ENCODE data around the gene FECH.

The FECH gene

DNA sequence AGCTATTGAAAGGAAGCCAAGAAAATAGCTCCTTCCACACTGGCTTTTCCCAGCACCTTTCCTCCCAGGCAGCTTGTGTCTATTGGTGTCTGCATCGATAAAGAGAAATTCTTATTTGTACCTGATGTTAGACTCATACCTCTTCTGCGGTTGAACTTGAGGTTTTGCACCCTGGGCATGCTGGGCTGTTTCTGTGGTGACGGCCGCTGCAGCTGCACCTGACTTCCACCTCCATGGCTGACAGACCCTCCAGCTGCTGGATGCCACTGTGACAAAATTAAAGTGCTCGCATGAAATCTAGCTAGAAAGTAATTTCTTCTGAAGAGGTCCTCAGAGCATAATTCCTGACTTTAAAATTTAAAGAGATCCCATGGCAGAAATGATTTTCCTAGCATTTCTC, 6.6 kb downstream of the FECH start:
- DNase-seq, result no peak

DNA sequence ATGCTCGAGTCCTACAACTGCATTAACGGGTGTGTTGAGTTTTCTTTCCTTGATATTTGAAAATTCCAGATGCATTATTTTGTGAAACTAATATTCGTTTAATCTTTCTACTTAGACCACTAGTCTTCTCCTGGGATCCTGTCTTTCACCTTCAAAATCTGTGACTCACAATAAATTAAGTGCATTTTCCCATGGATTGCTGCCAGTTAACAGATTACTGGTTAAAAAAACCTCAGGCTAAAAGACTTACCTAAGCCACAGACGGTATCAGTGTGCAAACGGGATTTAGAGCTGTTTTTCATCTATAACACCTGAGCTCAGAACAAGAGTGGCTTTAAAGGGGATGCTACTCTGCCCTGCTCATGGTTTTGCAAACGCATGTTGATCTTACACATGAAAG, 10.2 kb downstream of the FECH start:
- DNase-seq, result no peak

DNA sequence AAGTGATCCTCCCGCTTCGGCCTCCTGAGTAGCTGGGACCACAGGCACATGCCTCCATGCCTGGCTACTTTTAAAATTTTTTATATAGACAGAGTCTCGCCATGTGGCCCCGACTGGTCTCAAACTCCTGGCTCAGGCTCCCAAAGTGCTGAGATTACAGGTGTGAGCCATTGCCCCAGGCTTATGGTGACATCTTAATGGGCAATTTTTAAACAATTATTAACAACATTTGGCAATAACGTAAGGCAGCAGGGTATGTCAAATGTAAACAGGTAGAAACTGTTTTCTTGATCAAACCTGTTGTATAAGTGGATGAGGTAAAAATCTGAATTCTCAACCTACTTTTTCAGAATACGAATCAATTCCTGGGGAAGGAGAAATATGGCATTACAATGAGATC, 11.0 kb downstream of the FECH start:
- no peak for DNase-seq

DNA sequence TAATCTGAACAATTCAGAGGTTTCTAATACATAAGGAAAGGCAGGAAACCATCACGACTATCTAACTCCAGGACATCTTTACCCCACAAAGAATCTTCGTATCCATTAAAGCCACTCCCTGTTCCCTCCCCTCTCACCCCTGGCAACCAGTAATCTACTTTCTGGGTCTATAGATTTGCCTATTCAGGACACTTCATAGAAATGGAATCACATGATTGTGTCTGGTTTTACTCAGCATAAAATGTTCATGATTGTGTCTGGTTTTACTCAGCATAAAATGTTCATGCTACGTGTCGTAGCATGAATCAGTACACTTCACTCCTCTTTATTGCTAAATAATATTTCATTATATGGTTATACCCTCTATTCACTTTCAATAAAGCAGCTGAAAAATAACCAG, 11.6 kb downstream of the FECH start:
- no peak for DNase-seq

DNA sequence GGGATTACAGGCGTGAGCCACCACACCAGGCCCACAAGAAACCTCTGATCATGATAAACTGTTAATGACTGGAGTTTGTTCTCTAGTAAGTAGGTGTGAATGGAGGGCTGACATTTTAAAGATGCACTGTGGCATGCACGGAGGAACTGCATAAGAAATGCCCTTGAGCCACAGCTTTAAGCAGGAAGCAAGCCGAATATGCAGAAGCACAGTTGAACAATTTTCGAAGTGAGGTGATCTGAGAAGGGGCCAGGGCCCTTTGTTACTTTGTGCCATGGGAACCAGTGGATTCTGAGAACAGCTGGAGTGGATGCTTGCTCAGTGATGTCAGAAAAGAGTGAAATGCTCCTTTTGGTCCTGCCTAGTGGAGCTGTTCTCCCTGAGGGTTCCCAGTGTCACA, 16.3 kb downstream of the FECH start:
- DNase-seq, result no peak

DNA sequence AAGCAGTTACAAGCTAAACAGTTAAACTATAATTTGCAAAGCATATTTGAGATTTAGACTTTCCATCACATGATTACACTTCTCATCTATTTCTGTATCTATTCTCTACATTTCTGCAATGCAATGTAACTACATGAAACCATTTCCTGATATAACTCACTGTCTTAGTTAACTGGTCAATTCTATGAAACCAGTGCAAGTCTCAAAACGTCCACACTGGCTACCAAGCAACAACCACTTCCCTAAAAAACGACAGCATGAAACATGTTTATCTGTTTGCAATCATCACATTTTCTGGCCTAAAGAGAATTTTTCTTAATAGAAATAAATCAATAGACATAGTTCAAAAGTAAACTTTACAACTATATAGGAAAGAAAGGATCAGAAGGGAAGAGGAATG, 17.4 kb downstream of the FECH start:
- DNase-seq, result no peak

DNA sequence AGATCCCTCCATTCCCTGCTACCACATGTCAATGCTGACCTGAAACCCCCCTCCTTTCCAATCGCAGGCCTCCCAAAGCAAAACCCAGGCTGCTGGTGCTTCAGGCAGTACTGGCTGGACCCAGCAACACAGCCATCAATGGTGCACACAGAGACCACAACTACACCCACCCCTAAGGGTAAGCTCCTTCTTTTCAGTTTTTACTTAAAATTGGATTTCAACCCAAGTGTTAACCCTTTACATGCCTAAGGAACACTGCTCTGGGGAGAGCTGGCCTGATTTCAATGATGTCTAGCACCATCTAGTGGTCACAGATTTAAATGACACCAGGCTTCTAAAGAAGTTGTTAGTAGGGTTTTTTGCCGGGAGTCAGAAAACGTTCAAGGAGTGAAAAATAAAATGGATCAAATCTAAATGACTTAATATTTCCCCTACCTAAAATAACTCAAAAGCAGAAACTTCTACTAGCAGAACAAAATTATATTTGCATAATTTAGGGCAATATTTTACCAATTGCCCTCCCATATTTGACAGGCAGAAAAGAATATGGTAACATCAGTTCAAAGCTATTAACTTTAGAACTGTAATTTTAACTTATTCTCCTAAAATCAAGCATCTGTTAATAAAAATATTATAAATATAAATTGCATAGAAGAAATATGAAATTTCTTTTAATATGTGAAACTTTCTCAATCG, 24.6 kb downstream of the FECH start:
- DNase-seq, result no peak

DNA sequence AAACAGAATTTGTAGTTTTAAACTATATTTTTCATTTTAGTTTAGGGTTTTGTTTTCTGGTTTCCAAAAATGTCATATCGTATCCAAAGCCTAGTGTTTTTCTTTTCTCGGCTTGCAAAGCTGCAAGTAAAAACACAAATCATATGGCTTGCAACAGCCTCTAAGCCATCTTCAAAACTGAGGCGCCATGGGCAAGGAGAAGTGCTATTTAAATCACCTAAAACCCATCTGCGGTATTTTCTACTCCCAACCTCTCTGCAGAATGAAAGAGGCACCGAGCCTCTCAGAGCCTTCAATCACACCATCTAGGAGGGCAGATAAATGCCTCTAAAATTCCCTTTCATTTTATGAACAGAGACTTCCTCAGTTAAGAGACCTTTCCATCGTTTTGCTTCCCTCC, 25.2 kb downstream of the FECH start:
- DNase-seq, result no peak

DNA sequence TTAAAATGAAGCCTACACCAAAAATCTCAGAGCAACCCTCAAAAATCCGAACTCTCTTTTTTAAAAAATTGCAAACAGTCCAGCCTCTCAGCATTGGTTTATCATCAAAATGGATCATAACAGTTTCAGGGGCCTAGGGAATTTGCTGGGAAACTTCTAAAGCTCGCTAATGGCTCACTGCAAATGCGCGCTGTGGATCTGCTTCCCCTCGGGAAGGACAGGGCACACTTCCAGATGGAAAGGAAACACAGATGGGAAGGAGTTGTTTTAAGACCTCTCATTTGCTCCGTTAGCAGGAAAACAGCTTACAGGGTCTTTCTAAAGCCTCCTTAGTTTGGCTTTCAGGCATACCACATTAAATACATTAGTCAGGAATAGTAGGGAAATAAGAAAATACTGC, 27.2 kb downstream of the FECH start:
- DNase-seq, result no peak

DNA sequence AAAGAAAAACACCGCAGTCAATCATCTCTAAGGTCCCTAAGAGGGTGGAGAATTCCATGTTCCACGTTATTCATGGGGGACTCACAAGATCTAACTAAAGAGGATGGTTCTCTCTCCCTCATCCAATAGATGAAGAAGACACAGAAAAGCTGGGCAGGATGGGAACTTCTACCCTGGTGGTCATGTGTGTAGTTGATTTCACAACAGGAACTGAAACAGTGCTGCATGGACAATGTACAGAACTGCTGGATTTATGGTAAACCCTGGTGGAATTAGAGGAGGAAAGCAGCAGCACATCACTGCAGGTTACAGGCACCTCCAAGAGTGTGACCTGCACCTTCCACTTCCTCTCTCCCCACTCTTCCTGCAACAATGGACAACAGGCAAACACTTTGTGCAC, 31.4 kb downstream of the FECH start:
- DNase-seq, result no peak

DNA sequence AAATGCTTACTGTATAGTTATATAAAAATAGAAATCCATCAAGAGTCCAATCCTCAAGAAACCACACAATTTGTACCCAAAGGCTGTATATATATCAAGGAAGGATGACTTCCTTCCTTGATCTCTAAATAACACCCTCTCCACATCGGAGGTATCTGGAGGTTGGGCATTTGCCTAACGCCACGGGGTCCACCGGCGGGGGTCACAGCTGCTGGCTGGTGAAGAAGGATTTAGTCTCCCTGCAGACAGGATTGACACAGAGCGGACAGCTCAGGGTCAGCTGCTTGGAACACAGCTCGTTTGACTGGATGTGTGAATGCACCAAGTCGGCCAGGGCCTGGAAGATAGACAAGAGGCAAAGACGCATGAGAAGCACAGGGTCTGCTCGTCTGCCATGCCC, 36.0 kb downstream of the FECH start:
- no peak for DNase-seq

DNA sequence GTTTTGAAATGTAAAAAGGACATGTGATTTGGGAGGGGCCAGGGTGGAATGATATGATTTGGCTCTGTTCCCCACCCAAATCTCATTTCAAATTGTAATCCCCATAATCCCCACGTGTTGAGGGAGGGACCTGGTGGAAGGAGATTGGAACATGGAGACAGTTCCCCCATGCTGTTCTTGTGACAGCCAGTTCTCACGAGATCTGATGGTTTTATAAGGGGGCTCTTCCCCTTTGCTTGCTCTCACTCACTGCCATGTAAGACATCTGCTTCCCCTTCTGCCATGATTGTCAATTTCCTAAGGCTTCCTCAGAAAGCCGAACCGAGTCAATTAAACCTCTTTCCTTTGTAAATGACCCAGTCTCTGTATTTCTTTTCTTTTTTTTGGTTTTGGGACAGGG, 39.2 kb downstream of the FECH start:
- DNase-seq, result no peak

DNA sequence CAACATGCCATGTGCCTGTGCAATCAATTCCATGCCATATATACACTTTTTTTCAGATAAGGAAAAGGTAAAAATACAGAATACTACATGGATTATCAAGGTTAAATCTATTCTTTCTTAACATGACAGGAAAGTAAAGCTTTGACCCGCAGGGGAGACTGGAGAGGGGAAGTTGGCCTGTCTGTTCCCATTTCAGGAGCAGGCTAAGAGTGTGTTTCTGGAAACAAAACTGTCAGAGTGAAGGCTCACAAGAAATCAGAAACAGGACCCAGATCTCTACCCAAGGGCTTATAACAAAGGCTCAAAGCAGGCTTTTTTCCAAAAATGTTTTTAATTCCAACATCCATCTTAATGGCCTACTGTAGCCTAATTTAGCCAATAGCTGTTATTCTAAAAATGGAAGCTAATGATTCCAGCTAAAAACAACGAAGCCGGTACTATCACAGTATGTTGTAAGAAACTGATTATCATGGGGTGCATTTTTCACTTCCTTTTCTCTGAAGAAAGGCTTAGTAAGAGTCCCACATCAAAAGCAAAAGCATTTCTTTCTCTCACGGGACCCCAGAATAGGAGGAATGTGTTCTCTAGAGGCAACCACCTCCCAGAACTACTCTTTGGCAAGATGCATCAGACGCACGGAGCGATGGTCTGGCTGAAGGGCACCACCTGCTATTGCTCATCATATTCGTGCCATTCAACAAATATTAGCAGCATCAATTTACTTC, 41.4 kb downstream of the FECH start:
- DNase-seq, result no peak

DNA sequence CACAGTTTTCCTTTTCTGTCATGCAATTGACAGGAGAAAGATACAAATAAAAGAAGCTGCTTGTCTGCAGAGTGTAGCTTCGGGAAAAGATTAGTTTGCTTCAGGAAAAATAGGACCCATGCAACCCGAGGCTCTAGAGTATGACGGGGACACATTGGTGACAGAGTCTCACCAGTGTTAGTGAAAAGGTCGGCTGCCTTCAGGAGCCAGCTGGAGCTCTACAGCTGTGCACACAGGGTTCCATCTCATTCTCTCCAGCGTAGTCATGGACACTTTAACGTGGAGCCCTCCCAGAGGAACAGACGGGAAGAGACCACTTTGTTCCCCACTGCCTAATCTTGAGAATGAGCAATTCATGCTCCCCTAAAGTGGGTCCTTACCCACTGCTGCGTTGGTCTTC, 42.9 kb downstream of the FECH start:
- no peak for DNase-seq

DNA sequence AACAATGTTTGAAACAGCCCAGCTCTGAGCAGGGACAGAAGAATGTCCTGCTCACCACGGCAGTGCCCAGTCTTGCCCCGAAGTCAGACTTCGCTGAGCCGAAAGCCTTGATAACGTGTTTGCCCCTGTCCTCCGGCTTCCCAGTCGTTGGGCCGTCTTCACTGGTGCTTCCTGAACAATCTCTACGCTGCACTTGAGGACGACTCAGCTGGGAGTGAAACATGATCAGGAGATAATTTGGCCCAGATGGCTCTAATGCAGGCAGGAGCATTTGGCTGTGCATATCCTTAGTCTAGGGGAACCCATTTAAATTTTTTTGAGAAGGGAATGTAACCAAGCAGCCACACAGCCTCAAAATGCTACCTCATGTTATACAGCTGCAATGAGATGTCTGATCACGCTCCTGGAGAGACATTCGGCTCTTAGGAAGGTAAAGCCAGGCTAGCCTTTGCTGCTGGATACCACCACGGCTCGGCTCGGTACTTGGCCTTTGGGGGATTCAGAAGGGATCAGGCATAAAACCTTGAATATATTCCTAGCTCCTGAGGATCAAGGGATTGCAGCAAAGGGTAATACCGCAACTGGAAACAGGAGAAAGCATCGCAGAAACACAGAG, 43.6 kb downstream of the FECH start:
- DNase-seq, result no peak

DNA sequence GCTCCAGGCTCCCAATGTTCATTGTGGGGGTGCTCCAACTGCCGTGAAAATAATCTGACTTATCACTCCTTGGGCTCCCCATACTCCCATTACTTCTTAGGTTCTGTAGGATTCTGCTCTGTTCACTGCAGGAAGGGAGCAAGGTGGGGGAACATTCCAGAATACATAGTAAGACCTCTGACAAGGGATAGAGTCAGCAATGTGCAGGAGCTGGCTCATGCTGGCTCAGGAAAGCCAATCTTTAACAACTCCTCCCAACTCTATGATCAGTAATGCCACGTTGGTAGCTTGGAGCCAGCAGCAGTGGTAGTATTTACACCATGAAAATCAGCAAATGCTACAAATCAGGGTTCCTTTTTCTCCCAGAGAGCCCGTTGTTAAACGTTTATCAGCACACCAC, 44.4 kb downstream of the FECH start:
- no peak for DNase-seq

DNA sequence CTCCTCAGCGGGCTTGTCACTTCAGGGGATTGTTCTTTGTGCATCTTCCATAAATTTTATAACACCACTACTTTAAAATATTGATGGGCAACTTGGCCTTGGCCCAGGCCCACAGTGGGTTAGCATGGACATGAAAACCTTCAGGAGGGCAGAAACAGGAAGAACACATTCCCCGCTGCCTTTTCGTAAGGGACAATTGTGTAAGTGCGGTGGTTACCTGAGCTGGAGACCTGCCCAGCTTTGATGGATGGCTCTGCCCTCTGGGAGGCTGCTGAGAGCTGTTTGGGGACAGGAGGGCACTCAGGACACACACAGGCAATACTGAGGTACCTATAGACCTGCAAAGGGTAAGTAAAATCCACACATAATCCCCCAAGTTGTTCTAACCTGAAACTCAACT, 46.8 kb downstream of the FECH start:
- DNase-seq, result no peak

DNA sequence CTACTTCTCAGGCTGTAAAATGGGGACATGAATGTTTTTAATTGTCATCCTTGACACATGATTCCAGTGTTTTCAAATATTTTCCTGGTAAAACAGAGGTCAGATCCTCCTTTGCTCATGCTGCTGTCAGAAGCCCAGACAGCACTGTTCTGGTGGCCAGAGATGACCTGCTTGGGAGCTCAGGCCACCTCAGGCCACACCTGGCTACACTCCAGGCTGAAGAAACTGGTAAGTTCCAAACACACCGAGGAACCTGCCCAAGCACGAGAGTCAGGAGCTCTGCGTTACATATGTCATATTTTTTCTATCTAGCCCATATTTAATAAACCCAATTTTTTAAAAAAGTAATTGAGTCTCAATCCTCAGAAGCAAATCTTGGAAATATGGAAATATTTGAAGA, 47.9 kb downstream of the FECH start:
- no peak for DNase-seq

DNA sequence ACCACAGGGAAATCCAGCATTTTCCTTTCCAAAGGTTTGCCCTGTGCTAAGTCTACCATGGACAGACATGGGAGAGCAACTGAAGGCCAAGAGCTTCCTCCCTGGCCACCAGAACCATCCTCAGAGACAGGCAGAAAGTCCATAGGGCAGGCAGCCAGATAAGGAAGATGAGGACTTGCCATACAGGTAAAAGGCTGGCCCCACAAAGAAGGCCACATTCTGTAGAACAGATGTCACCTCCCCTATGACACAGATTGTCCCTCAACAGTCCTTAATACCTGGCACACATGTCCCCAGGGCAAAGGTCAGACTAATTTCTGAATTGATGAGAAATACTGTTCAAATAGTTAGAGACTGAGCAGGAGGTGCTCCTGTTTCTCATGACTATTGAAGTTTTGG, 52.0 kb downstream of the FECH start:
- no peak for DNase-seq

DNA sequence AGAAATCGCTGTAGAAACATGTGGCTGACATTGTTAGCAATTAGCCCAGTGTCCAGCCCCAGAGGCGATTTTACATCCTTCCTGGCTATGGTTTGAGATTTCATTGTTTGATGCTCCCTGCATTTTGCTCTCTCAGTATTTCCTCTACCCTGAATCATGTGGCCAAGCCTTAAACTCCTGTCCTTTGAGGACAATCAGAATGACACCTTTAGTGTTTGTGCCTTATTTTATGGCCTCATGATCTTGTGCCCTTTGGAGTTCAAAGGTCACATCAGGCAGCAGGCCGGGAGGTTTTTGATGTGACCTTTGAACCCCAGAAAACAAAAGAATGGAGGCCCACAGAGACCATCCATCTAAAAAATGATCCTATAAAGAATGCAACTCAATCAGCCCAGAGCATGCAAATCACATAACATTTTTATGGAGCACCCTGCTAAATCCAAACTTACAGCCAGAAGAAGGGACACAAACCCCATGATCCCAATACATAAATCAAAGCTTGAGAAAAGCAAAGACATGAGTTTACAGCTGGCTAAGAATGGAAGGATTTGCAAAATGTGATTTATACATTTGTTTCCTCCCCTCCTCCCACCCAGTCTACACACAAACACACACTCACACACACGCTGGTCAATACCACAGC, 52.5 kb downstream of the FECH start:
- no peak for DNase-seq

DNA sequence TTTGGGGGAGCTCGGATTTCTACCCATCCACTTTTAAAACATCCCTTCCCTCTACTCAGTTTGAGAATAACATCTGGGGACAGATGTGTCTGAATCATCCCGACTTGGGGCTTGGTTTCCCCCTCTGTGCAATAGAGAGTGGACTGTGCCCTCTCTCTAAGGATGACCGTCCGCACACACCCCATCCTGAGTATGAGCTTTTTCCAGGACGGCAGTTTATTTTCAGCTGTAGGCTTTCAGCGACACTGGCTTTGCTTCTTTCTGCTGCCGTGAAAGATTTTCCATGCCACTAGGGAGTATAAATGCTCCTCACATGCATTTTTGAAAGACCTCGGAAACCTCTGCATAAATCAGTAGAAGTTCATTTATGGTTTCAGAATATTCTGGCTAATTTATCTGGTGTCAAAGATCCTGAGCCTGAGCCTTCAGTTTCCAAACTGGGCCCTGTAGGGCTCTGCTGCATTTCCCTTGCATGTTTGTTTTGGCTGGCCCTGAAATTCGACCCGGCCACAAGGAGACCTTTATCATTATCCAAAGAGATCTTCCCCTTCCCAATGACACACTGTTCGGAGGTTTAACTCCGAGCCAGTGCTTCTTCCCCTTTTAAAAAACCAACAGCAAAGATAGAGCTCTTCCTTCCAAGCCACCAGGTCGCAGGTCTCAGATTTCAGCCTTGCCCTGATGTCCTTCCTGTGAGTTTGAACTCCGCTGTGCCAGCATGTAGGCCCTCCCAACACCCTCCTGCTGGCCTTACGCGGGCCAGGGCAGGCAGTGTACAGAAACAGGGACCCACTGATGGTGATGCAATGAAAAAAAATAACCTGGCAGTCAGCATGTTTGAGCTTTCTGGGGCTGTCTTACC, 53.3 kb downstream of the FECH start:
- DNase-seq, result no peak

DNA sequence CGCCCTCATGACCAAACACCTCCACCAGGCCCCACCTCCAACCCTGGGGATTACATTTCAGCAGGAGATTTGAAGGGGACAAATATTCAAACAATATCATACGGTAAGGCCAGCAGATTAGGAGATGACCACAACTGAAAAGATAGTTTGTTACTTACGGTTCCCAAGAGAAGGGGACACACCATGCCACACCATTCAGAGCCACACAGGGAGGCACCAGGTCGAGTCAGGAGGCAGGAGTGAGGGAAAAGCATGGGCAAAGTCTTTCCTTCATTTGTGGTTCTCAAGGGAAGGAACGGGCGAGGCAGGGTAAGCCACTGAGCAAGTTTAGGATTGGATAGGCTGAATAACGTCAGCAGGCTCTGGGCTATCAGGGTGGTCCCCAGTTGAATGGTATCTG, 57.4 kb downstream of the FECH start:
- DNase-seq, result no peak

All from 8988T (cell line).